GM21515 (cell line): ENCODE measurements around the gene PLXNA3.

Experiments
- ATAC-seq: cut with Tn5 transposase; IDR thresholded peaks from one replicate; pipeline ENCODE4 v1.9.1; 2021; ENCODE audit not compliant: unreplicated experiment

PLXNA3 gene

GRCh38 chrX:154434394-154435168, 23.5 kb upstream of the PLXNA3 start:
- no peak for ATAC-seq

GRCh38 chrX:154435171-154435733, 22.8 kb upstream of the PLXNA3 start:
- ATAC-seq: no peak

GRCh38 chrX:154436374-154436982, 21.6 kb upstream of the PLXNA3 start:
- ATAC-seq: no peak

GRCh38 chrX:154436983-154437752, 20.9 kb upstream of the PLXNA3 start, which contains the start of gene GDI1:
GDI1 (plus strand) TSS chrX:154437154; CDS start chrX:154437255, 101 bp downstream.
- no peak for ATAC-seq

GRCh38 chrX:154437971-154438893, 19.8 kb upstream of the PLXNA3 start:
- no peak for ATAC-seq

GRCh38 chrX:154439841-154440240, 18.2 kb upstream of the PLXNA3 start:
- ATAC-seq: no peak

- ATAC-seq: no peak
Measured at GRCh38 chrX:154440623-154441357, 17.3 kb upstream of the PLXNA3 start.

- no peak for ATAC-seq
Measured at GRCh38 chrX:154441564-154441963, 16.5 kb upstream of the PLXNA3 start.

GRCh38 chrX:154441984-154442707, 15.9 kb upstream of the PLXNA3 start:
- no peak for ATAC-seq

- ATAC-seq: no peak
Measured at GRCh38 chrX:154443479-154443910, 14.6 kb upstream of the PLXNA3 start.

- peak; percentile 70 for ATAC-seq
Measured at GRCh38 chrX:154443992-154444754, 13.9 kb upstream of the PLXNA3 start, which contains the start of gene FAM50A. FAM50A (plus strand) TSS chrX:154444141; CDS start chrX:154444236, 95 bp downstream.

- ATAC-seq: no peak
Measured at GRCh38 chrX:154444755-154445246, 13.3 kb upstream of the PLXNA3 start.

- no peak for ATAC-seq
Measured at GRCh38 chrX:154445776-154446175, 12.3 kb upstream of the PLXNA3 start.

GRCh38 chrX:154446430-154446829, 11.7 kb upstream of the PLXNA3 start:
- no peak for ATAC-seq

GRCh38 chrX:154448484-154448883, 9.6 kb upstream of the PLXNA3 start:
- no peak for ATAC-seq

GRCh38 chrX:154449618-154450017, 8.5 kb upstream of the PLXNA3 start:
- no peak for ATAC-seq

GRCh38 chrX:154450312-154450711, 7.8 kb upstream of the PLXNA3 start:
- no peak for ATAC-seq

- ATAC-seq: no peak
Measured at GRCh38 chrX:154452823-154453222, 5.3 kb upstream of the PLXNA3 start.
